Stimulated activated CD4-positive, alpha-beta T cell treated with anti-CD3 and anti-CD28 coated beads, Interleukin-15, amount 100 ng/mL, for 48 hours (primary cell): ENCODE measurements around the gene AVPI1.

Source experiments
- DNase-seq, 2 donors: peaks; one replicate each; pipeline ENCODE4 v3.0.0-alpha.2; 2020; ENCODE audit warnings: low read depth in 2 of 2

AVPI1 gene

GRCh38 chr10:97686962-97687784 lies at the start of gene AVPI1:
Gene AVPI1, minus strand, starts transcription at chr10:97687241. Its CDS starts 7,336 bp downstream, at chr10:97679905.
- DNase-seq, result peak; percentile 89 to 94

- no peak for DNase-seq
Measured at GRCh38 chr10:97736403-97736901, 49.4 kb upstream of the AVPI1 start.

- DNase-seq, result no peak
Measured at GRCh38 chr10:97734021-97734420, 47.0 kb upstream of the AVPI1 start.

GRCh38 chr10:97733256-97733655 lies 46.2 kb upstream of the AVPI1 start:
- DNase-seq, result no peak

GRCh38 chr10:97732052-97732359 lies 45.0 kb upstream of the AVPI1 start:
- DNase-seq, result no peak

GRCh38 chr10:97731346-97732051 lies 44.5 kb upstream of the AVPI1 start:
- no peak for DNase-seq

- DNase-seq, result no peak
Measured at GRCh38 chr10:97729014-97729413, 42.0 kb upstream of the AVPI1 start.

GRCh38 chr10:97726636-97727178 lies 39.7 kb upstream of the AVPI1 start:
- DNase-seq, result no peak

- DNase-seq, result no peak
Measured at GRCh38 chr10:97724341-97724941, 37.4 kb upstream of the AVPI1 start.

GRCh38 chr10:97723001-97723400 lies 36.0 kb upstream of the AVPI1 start:
- DNase-seq, result no peak

- DNase-seq, result no peak
Measured at GRCh38 chr10:97721871-97722780, 35.1 kb upstream of the AVPI1 start.

GRCh38 chr10:97719602-97720001 lies 32.6 kb upstream of the AVPI1 start:
- no peak for DNase-seq

GRCh38 chr10:97718659-97719142 lies 31.7 kb upstream of the AVPI1 start:
- DNase-seq, result no peak

GRCh38 chr10:97718178-97718577 lies 31.1 kb upstream of the AVPI1 start:
- no peak for DNase-seq

GRCh38 chr10:97717627-97718026 lies 30.6 kb upstream of the AVPI1 start:
- DNase-seq, result no peak

- no peak for DNase-seq
Measured at GRCh38 chr10:97715259-97715874, 28.3 kb upstream of the AVPI1 start.

- DNase-seq, result no peak
Measured at GRCh38 chr10:97714401-97715258, 27.6 kb upstream of the AVPI1 start.

- no peak for DNase-seq
Measured at GRCh38 chr10:97713826-97714400, 26.9 kb upstream of the AVPI1 start.

- DNase-seq, result no peak
Measured at GRCh38 chr10:97713339-97713825, 26.3 kb upstream of the AVPI1 start, which contains the start of gene MARVELD1. Gene MARVELD1, plus strand, starts transcription at chr10:97713730. Its CDS starts 147 bp downstream, at chr10:97713877.
